GDM1 (cell line): ENCODE measurements around the gene GABRA1.

Source experiments
- DNase-seq: peaks from one replicate; lab custom pipeline; 2025; lab: John Stamatoyannopoulos, UW

The GABRA1 gene

DNA sequence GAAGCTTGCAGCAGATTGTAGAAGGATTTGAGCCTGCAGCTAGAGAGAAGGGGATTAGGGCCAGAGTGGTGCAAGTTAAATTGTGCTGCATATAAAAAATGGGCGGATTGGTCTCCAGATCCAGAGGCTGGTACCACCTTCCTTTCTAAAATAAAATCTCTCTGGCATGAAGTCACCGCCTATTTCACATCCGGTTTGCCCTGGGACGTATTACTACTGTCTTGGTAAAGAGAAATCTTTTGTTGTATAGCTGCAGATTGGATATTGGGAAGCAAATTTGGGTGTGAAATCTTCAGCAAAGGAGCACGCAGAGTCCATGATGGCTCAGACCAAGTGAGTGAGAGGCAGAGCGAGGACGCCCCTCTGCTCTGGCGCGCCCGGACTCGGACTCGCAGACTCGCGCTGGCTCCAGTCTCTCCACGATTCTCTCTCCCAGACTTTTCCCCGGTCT is at the start of gene GABRA1:
Gene GABRA1, plus strand, starts transcription at position 180 of the 451 bp plus-strand sequence. CDS start 2,691 bp downstream, outside the sequence.
- DNase-seq = no peak

DNA sequence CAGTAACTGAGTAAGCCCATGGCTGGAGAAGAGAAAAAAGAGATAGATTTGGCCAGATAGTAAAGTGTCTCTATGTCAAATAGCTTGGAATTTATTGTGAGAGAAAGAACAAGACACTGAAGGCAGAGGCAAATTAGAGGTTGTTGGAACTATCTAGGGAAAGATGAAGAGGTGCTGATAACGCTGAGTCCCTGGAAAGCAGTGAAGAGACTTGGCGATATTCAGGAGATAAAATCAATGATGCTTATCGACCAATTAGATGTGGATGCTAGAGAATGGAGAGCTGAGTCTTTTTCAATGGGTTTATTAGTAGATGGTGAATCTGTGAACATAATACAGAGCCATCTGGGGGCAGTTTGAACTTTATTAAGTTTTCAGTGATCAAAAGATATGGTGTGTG is 48.6 kb upstream of the GABRA1 start:
- no peak for DNase-seq

DNA sequence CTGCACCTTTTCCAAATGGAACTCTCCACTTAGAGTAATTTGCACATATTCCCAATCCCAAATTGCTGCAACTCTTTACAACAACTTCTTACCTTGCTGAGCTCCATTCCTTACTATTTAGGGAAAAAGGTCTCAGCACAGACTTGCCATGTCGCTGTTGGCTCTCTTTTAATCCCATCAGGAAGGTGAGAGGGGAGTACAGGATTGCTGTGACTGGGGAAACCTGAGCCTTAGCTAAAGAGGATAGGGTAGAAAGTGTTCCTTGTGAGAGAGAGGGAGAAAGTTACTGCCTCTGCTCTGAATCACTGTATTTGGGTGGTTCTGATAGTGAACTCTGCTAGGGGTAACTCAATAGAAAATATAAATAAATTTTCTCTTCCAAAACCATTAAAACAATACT is 43.7 kb upstream of the GABRA1 start:
- DNase-seq = no peak

DNA sequence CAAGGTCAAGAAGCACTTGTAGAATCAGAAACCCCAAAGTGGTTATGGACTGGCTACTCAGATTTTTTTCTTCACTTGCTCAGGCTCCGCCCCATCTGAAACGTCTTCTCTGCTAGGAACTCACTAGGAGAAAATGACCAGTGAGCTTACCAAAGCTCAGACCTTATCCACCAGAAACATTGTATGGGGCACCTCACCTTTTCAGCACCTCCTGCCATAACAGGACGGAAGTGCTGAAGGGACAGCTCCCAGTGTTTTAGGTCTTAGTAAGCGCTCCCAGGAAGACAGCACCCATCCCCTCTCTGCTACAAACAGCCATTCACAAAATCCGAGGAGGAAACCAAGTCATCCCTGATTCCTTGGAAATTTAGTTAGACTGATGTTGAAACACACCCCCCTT is 1.2 kb upstream of the GABRA1 start:
- DNase-seq = no peak

DNA sequence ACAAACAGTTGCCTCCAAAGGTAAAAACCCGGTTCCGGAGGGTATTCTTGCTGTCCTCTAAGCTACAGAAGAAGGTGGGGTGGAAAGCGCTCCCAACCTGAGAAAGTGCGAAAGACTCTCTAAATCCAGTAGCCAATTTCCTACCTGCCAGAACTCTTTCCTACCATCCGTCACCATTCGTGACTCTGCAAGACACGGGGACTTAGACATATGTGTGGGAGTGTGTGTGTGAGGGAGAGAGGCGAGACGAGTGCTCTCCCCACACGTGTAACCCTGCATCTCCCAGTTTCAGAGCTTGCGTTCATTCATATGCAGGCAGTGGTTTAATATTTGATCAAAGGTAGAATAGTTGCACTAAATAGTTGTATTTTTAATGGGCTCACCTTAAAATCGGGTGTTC is 473 bp upstream of the GABRA1 start:
- no peak for DNase-seq

DNA sequence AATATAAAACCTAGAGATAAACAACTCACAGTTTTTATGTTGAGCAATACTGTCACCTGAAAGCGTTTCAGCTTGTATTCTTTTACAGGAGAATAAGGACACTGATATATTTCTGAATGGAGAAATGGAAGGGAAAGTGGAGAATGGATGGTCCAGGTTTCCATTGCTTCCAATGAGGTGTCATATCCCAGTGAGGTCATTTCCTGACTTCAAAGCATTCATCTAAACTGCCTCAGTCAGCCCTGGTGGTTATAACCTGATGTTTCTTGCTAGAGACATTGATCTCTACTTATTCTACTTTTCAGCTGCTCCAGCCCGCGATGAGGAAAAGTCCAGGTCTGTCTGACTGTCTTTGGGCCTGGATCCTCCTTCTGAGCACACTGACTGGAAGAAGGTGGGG is 2.6 kb downstream of the GABRA1 start:
- no peak for DNase-seq

DNA sequence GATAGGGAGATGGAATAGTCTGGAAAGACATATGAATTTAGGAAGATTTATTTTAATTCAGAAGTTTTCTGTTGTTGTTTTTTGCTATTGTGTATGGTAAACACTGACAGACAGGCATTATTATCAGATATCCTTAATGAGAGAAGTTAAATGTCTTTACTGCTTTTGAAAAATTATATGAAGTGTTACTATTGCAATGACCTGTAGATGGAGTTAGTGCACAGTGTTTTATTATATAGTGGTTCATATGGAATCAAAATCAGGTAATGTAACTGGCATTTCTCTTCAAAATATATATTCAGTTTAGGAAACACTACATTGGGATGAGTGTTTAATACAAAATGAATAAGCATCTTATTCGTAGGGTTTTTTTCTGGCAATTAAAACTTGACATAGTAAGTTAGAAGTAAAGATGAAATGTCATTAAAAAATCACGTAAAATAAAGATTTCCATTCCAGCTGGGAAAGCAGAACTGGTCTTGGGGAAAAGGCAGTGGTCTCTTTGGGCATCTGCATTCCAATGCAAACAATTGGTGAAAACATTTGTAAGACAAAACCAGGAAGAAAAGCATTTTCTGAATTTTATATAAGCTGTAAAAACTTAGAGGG is 3.9 kb downstream of the GABRA1 start:
- DNase-seq = no peak

DNA sequence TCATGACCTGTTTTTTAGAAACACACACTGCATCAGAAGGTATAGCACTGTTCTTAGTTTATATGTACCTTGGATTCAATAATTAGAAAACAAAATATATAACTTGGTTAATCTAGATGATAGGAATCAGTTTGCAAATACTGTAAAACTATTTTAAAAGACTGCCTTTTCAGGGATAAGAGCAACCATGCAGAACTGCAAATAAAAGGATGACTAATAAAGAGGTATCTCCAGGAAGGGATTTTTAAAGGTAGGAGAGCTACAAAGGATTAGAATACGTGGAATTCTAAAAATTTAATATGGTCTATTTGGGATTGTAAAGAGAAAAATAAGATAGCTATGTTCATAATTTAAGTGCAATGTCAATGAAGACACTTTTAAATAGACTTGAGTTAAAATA is 9.4 kb downstream of the GABRA1 start:
- no peak for DNase-seq

DNA sequence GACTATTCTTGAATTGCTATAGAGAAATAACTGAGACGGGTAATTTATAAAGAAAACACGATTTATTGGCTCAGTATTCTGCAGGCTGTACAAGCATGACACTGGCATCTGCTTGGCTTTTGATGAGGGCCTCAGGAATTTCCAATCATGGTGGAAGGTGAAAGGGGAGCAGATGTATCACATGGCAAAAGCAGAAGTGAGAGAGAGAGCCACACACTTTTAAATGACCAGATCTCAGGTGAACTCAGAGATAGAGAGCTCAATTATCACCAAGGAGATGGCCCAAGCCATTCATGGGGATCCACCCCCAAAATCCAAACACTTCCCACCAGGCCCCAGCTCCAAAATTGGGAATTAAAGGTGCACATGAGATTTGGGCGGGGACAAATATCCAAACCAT is 15.3 kb downstream of the GABRA1 start:
- no peak for DNase-seq

DNA sequence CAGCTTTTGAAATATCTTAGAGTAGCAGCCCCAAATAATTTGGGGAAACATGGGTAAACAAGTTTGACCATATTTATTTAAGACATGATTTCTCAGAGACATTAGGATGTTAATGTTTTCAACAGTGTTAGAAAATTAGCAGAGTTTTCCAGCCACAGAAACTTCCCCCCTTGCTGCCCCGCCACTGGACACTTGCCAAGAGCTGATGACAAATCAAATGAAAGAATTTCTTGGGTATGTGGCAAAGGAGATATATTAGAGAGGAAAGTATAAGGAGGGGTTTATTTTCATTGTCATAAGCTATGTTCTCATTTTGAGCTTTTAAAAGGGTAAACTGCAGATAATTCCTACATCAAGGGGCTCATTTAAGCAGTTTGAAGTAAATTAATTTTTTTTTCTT is 15.9 kb downstream of the GABRA1 start:
- no peak for DNase-seq

DNA sequence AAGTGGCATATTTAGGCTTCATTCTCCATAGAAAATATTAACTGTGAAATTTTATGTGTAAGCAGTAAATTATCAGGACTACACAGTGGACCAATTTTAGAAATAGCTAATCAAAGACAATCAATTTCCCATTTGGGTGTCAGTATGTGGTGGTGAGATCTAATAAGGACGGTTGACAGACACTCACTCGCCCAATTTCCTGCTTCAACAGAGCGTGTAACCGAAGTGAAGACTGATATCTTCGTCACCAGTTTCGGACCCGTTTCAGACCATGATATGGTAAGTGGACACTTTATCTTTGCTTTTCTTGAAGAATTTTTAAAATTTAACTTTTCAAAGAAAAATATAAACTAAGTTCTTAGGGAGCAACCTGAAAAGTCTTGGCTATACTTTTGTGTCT is 17.6 kb downstream of the GABRA1 start:
- DNase-seq = no peak

DNA sequence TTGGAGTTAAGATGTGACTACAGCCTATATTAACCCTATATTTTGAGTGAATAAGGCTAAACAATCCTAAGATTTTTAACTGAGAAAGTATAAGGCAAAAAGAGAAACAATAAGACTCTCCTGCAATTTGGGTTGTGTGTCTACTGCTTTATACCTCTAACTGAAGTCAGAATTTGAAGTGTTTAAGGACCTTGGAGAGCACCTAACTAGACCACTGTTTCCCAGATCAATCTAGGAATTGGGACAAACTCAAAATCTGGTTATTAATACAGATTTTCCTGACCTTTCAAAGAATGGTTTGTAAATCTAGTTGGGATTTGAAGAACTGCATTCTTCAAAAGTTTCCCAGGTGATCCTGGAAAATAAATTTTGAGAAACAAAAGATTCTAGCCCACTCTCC is 42.1 kb downstream of the GABRA1 start:
- DNase-seq = no peak

DNA sequence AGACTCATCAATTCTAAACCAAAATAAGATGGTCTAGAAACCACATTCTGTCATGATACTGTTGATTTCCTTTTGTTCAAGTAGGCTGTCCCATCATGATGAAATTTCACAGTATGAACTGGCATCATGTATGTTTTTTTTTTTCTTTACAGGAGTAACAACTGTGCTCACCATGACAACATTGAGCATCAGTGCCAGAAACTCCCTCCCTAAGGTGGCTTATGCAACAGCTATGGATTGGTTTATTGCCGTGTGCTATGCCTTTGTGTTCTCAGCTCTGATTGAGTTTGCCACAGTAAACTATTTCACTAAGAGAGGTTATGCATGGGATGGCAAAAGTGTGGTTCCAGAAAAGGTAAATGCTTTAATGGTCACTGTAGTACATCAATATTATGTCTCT is 47.6 kb downstream of the GABRA1 start:
- no peak for DNase-seq

DNA sequence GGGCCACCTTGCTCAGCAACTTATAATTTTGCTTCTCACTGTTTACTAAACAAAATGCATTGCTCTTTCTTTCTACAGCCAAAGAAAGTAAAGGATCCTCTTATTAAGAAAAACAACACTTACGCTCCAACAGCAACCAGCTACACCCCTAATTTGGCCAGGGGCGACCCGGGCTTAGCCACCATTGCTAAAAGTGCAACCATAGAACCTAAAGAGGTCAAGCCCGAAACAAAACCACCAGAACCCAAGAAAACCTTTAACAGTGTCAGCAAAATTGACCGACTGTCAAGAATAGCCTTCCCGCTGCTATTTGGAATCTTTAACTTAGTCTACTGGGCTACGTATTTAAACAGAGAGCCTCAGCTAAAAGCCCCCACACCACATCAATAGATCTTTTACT is 49.1 kb downstream of the GABRA1 start:
- no peak for DNase-seq

DNA sequence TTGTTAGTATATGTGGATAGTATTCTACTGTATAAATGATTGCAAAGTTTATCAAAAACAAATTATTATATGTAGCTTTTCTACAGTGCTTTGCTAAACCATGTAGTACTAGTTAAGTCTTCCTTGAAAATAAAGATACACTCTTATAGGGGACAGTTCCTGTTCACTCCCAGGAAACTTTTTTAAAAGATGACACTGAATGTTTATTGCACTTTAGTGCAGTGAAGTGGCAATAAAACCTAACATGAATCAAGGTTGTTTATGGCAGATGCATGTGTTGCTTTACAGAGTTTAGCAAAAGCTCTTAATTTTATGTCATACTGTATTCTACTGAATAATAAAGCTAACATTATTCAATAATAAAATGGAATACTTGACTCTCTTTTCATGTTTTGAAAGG is 51.7 kb downstream of the GABRA1 start:
- no peak for DNase-seq

DNA sequence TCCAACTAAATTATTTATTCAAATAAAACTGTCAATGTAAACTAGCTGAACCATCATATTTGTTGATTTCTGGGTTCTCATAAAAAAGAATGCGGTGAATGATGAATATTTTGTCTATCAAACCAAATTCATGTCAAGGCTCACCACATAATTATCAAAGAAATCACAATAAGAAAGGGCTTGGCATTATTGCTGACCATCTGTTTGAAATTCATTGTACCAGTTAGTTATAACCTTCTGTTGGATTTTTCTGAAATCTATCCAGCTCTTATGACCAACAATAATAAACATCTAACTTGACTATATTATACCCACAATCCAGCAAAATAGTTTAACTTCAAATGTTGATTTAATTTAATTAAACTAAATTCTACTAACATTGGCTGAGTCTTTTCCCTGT is 53.1 kb downstream of the GABRA1 start:
- DNase-seq = no peak

DNA sequence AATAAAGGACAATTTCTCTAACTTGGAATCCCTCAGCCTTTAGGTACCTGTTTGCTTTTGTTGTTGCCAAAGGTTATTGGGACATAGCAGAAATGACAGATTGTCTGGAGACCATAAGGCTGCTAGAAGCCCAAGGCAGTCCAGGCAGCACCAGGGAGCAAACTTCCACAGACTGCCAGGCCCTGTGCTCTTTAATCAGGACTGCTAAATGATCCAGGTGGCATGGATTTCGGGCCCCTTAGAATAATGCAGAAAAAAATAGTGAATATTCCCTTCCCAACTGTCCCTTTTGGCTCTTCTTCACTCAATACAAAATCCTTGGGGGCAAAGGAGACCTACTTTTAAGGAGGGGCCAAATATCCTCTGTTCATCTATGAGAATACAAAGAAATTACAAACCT is 73.9 kb downstream of the GABRA1 start:
- no peak for DNase-seq

DNA sequence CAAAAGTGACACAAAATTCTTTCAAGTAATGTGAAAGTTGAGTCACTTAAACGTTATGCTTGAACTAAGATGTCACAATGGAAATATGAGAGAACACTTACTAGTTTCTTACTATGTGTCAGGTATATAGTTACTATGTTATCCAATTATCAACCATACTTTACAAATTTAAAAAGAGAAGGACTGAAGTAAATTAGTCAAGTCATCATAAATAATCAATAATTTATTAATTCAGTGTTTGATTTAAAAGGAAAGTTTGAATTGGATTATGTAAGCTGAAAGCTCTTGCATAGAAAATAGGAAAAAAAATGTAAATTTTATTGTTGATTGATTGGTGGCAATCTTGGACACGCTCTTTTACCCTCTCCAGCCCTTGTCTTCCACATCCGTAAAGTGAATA is 76.3 kb downstream of the GABRA1 start:
- no peak for DNase-seq

DNA sequence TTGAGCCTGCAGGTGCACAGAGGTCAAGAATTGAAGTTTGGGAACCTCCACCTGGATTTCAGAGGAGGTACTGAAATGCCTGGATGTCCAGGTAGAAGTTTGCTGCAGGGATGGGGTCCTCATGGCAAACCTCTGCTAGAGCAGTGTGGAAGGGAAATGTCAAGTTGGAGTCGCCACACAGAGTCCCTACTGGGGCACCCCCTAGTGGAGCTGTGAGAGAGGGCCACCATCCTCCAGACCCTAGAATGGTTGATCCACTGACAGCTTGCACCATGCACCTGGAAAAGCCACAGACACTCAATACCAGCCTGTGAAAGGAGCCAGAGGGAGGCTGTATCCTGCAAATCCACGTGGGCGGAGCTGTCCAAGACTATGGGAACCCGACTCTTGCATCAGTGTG is 78.0 kb downstream of the GABRA1 start:
- no peak for DNase-seq

DNA sequence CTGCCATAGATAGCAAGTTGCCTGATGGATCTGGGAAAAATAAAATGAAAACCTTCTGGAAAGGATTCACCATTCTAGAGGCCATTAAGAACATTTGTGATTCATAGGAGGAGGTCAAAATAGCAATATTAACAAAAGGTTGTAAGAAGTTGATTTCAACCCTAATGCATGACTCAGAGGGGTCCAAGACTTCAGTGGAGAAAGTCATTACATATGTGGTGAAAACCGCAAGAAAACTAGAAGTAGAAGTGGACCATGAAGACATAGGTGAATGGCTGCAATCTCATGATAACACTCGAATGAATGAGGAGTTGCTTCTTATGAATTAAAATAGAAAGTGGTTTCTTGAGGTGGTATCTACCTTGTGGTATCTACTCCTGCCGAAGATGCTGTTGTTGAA is 86.6 kb downstream of the GABRA1 start:
- DNase-seq = no peak

DNA sequence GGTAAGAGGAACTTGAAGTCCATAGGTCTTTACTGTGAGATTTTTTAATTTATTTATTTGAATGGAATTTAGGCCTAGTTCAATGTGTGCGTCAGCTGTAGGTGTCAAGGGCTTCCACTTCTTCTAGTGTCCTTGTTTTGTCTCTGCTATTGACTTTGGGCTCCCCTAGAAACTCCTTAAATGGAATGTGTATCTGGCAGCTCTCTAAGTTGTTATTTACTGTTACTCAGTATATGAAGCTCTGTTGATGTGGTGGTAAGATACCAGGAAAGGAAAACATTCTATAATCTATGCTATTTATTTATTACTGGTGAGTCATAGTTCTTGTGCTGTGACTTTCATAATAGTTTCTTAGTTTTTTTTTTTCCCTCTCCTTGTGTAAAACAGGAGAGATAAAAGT is 97.1 kb downstream of the GABRA1 start:
- no peak for DNase-seq

DNA sequence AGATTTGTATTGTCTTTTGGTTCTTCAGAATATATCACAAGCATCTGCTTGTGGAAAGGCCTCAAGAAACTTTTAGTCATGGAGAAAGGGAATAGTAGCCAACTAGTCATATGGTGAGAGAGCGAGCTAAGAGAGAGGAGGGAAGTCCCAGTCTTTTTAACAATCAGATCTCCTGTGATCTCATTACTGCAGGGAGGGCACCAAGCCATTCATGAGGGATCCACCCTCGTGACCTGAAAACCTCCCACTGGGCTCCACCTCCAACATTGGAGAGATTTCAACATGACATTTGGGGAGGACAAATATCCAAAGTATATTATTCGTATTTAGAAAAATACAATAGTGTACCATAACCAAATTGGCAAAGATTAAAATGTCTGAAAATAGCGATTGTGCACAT is 99.0 kb downstream of the GABRA1 start:
- DNase-seq = no peak
